Astrocyte of the spinal cord (primary cell): Measurements from ENCODE around the gene LRRFIP1.

Source experiments
- DNase-seq: peaks from one replicate; pipeline ENCODE4 v3.0.0; 2011; ENCODE audit warnings: low read depth, low spot score
- H3K4me3 ChIP-seq: 2 replicates; pipeline ENCODE4 v1.5.1; 2011; ENCODE audit warnings: low read depth, mild to moderate bottlenecking, low read length, moderate library complexity
- CTCF ChIP-seq: IDR thresholded peaks from 2 replicates; pipeline ENCODE4 v1.5.1; 2012; ENCODE audit warnings: low read depth, mild to moderate bottlenecking, low read length, inconsistent platforms
- in situ Hi-C: cut with HindIII; loops from 2 replicates; pipeline ENCODE4 v1.10.0; 2017; ENCODE audit warnings: low sequenced_read_pairs

The LRRFIP1 gene

GRCh38 chr2:237732070-237732469 lies 104.7 kb downstream of the LRRFIP1 start:
- no peak for DNase-seq
- in situ Hi-C loops: no loop called here
- TF ChIP-seq CTCF: no peak
- H3K4me3 ChIP-seq: no peak overlapping the region

- H3K4me3 ChIP-seq: no peak overlapping the region
- in situ Hi-C loops: no loop called here
- no peak for TF ChIP-seq CTCF
- no peak for DNase-seq
Measured at GRCh38 chr2:237732790-237733381, 105.5 kb downstream of the LRRFIP1 start.

GRCh38 chr2:237733677-237734300 lies 106.4 kb downstream of the LRRFIP1 start:
- DNase-seq: no peak
- TF ChIP-seq CTCF: no peak
- in situ Hi-C loops: no loop called here
- no peak overlapping the region for H3K4me3 ChIP-seq

GRCh38 chr2:237734905-237735623 lies 107.7 kb downstream of the LRRFIP1 start:
- in situ Hi-C loops: no loop called here
- no peak for TF ChIP-seq CTCF
- H3K4me3 ChIP-seq: no peak overlapping the region
- DNase-seq: no peak

GRCh38 chr2:237735798-237736197 lies 108.4 kb downstream of the LRRFIP1 start:
- TF ChIP-seq CTCF: no peak
- H3K4me3 ChIP-seq: no peak overlapping the region
- in situ Hi-C loops: no loop called here
- DNase-seq: no peak

GRCh38 chr2:237736783-237737182 lies 109.4 kb downstream of the LRRFIP1 start:
- DNase-seq: no peak
- in situ Hi-C loops: no loop called here
- no peak for TF ChIP-seq CTCF
- H3K4me3 ChIP-seq: no peak overlapping the region
